ENCODE data around the gene SRM. TPM values are rescaled to one million over a fixed set of nuclear protein-coding genes. Genes with fewer than 3 reads are reported as not detected.
"Not testable (repeated sequence)": the region's sequence is repeated elsewhere in the genome, so short reads cannot be mapped to it uniquely, and the experiment has no call there.

Gene SRM
- total RNA-seq, 1 experiment from 2014 or later: 26.6 TPM

- no peak for DNase-seq (ENCODE audit: low read depth)
Observed at GRCh38 chr1:11044849-11045427, 14.9 kb downstream of the SRM start.

DNA sequence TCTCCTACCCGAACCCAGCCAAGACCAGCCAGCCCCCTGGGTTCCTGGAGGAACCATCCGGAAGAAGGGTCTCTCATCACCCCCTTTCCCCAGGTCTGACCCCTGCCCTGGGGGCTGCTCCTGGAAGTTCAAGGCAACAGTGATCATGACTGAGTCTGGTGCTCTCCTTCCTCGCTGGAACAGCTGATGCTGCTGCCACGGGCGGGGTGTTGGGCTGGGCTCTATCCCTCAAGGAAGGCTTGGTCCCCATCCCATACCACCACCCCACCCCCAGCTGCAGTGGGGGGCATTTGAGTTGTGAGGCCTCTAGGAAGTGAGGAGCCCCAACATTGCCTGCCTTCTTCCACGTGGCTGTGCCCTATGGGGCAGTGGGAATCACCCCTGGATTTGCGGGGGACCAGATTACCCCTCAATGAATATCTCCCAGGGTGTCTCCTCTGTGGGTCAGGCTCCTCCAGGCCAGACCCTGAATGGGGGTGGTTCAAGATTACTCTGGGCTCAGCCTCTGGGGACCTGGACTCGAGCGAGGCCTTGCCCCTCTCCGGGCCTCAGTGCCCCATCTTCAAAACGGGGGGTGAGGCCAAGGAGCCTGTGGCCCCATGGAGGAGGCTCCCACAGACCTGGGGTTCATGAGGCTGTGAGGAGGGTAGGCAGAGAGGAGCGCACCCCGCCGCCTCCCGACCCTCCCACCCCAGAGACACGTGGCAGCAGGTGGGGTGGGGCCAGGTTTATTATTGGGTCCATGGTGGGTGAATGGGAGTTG is 15.6 kb downstream of the SRM start:
- DNase-seq (ENCODE audit: low read depth): no peak

GRCh38 chr1:11042995-11043874 is 16.6 kb downstream of the SRM start:
- DNase-seq (ENCODE audit: low read depth): no peak

DNA sequence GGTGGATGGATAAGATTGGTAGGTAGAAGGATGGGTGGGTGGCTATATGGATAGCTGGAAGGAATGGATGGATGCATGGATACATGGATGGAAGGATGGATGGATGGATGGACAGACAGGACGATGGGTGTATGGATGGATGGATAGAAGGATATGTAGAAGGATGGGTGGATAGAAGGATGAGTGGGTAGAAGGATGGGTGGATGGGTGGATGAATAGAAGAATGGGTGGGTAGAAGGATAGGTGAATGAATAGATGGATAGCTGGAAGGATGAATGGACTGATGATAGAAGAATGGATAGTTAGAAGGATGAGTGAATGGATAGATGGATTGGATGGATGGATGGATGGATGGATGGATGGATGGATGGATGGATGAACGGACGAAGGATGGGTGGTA is 17.8 kb downstream of the SRM start:
- DNase-seq (ENCODE audit: low read depth): no peak

DNA sequence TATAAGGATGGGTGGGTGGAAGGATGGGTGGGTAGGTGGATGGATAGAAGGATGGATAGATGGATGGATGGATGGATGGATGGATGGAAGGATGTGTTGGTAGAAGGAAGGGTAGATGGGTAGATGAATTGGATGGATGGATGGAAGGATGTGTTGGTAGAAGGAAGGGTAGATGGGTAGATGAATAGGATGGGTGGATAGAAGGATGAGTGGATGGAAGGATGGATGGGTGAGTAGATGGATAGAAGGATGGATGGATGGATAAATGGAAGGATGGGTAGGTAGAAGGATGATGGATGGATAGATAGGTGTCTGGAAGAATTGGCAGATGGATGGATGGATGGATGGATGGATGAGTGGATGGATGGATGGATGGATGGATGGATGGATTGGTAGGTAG is 18.8 kb downstream of the SRM start:
- DNase-seq (ENCODE audit: low read depth): no peak

DNA sequence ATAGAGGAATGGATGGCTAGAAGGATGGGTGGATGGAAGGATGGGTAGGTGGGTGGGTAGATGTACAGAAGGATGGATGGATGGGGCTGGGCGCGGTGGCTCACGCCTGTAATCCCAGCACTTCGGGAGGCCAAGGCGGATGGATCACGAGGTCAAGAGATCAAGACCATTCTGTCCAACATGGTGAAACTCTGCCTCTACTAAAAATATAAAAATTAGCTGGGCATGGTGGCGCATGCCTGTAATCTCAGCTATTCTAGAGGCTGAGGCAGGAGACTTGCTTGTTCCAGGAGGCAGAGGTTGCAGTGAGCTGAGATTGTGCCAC is 19.8 kb downstream of the SRM start:
- DNase-seq (ENCODE audit: low read depth): not testable (repeated sequence)

DNA sequence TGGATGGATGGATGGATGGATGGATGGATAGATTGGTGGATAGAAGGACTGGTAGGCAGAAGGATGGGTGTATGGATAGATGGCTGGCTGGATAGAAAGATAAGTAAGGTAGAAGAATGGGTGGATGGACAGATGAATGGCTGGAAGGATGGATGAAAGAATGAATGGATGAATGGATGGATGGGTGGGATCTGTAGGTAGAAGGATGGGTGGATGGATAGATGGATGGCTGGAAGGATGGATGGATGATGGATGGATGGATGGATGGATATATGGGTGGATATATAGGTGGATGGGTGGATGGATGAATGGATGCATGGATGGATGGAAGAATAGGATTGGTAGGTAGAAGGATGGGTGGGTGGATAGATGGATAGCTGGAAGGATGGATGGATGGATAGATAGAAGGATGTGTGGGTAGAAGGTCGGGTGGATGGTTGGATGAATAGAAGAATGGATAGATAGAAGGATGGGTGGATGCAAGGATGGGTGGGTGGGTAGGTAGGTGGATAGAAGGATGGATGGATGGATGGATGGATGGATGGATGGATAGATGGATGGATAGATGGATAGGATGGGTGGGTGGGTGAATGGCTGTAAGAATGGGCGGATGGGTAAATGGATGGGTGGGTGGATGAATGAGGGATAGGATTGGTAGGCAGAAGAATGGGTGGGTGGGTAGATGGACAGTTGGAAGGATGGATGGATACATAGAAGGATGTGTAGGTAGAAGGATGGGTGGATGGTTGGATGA is 20.3 kb downstream of the SRM start:
- DNase-seq (ENCODE audit: low read depth): no peak

GRCh38 chr1:11037740-11038182 is 22.1 kb downstream of the SRM start:
- DNase-seq (ENCODE audit: low read depth): peak; percentile 86

DNA sequence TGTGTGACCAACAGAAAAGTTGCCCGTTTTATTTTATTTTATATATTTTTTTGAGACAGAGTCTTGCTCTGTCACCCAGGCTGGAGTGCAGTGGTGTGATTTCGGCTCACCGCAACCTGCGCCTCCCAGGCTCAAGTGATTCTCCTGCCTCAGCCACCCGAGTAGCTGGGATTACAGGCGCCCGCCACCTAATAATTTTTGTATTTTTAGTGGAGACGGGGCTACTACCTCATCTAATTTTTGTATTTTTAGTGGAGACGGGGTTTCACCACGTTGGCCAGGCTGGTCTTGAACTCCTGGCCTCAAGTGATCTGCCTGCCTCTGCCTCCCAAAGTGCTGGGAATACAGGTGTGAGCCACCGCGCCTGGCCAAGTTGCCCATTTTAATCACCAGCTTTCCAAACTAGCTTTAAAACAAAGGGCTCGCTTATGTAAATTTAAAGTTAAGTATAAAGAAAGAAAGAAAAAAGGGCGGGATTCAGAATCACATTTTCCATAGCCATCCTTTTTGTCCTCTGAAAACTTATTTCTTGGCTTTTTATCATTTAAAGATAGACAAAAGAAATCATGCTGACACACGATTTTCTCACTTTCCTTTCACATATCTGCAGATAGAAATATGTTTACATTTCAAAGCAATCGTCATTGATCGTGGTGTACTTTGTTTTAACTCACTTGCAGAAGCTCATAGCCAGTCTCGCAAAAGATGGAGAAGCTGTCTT is 22.6 kb downstream of the SRM start:
- not testable (repeated sequence) for DNase-seq (ENCODE audit: low read depth)

DNA sequence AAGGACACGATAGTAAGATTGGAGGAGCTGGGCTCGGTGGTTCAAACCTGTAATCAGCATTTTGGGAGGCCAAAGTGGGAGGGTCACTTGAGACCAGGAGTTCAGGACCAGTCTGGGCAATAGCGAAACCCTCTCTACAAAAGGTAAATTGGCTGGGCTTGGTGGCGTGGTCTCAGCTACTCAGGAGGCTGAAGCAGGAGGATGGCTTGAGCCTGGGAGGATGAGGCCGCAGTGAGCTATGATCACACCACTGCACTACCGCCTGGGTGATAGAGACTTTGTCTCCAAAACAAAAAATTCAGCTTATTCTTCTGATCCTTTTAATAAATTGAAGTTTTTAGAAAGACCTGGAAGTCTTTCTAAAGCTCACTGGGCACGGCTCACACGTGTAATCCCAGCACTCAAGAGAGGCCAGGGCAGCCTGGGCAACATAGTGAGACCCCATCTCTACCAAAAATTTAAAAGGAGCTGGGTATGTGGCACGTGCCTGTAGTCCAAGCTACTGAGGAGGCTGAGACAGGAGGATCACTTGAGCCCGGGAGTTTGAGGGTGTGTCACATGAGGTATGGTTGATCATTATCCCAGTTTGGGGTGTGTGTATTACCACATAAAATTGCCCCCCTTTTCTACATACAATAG is 28.1 kb downstream of the SRM start:
- no peak for DNase-seq (ENCODE audit: low read depth)

DNA sequence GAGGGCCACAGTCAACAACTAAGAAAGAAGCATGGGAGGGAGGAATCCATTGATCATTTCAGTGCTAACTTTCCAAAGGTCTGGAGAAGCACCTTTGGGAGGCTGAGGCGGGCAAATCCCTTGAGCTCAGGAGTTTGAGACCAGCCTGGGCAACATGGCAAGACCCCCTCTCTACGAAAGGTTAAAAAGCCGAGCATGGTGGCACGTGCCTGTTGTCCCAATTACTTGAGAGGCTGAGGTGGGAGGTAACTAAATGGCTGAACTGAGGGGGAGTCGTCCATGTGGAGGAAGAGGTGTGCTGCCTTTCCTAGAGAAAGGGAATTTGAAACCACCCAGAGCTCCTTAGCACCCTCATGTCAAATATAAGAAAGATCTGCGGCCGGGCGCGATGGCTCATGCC is 29.0 kb downstream of the SRM start:
- no peak for DNase-seq (ENCODE audit: low read depth)

- no peak for DNase-seq (ENCODE audit: low read depth)
Observed at GRCh38 chr1:11028018-11028417, 31.8 kb downstream of the SRM start.

DNA sequence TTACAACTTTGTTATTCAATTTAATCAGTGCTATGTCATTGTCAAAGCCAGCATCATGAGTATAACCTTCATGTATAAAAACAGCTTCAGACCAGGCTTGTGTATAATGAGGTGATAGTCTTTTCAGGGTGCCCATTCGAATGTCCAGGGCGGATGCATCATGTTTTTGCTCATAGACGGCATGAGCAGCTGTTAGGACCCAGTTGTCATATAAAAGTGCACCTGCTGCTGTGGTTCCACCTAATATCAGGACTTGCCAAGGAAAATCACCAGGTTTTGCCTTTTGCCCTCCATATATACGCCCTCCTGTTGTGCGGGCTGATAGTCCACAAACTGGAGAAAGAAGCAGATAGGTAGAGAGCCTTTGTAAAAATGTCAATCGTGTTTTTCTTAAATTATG is 32.5 kb downstream of the SRM start:
- no peak for DNase-seq (ENCODE audit: low read depth)

DNA sequence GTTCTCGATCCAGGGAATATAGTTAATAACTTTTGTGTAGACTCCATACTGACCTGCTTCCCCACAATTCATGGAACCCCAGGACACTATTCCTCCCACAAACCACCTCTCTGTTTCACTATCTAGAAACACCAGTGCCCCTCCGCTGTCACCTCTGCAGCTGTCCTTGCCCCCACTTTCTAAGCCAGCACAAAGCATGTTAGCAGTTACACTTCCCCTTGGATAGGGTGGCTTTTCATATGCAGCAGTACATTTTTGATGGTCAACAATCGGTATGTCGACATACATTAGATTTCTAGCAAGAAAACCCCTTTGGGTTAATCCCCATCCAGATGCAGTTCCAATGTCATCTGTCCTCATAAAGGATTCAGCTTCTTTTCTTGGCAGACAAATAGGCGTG is 32.9 kb downstream of the SRM start:
- no peak for DNase-seq (ENCODE audit: low read depth)

DNA sequence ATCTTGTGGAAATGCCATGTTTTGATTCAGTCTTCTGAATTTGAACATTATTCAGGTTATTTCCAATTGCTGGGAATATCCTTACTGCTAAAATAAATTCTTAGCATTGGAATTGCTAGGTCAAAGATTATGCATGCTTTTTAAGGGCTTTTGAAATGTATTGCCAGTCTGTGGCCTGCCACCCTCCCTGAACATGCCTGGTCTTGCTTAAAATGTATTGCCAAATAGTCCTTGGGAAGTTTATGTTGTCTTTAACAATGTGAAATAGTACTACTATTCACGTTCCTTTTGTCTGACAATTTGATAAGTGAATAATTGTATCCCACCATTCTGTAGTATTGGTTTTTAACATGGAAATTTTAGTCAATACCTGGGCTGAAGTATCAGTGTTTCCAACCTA is 33.8 kb downstream of the SRM start:
- DNase-seq (ENCODE audit: low read depth): no peak

DNA sequence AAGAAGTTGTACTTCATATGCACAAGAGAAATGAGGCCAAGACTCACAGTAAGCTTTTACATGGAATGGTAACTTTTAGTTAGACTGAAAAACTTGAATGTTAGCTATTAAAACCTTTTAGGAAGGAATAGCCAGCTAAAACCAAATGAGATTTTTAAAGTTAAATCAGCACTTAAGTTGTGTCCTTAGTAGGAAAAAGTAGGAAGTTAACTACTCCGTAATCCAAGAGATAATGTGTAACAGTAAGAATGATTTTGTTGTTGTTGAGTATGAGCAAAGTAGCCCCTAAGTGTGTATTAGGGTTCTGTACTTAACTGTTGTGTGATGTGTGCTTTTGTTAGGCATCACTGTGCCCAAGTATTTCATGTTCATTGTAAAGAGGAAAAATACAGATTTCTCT is 34.2 kb downstream of the SRM start:
- no peak for DNase-seq (ENCODE audit: low read depth)

GRCh38 chr1:11024874-11025203 is 35.0 kb downstream of the SRM start:
- DNase-seq (ENCODE audit: low read depth): no peak

DNA sequence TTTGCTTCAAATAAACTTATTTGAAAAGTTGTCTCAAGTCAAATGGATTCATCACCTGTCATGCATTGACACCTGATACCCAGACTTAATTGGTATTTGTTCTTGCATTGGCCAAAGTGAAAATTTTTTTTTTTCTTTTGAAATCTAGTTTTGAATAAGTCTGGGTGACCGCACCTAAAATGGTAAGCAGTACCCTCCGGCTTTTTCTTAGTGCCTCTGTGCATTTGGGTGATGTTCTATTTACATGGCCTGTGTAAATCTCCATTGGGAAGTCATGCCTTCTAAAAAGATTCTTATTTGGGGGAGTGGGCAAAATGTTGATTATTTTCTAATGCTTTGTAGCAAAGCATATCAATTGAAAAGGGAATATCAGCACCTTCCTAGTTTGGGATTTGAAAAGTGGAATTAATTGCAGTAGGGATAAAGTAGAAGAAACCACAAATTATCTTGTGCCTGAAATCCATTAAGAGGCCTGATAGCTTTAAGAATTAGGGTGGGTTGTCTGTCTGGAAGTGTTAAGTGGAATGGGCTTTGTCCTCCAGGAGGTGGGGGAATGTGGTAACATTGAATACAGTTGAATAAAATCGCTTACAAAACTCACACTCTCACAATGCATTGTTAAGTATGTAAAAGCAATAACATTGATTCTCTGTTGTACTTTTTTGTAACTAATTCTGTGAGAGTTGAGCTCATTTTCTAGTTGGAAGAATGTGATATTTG is 35.5 kb downstream of the SRM start:
- no peak for DNase-seq (ENCODE audit: low read depth)

GRCh38 chr1:11023201-11023600 is 36.6 kb downstream of the SRM start:
- no peak for DNase-seq (ENCODE audit: low read depth)

DNA sequence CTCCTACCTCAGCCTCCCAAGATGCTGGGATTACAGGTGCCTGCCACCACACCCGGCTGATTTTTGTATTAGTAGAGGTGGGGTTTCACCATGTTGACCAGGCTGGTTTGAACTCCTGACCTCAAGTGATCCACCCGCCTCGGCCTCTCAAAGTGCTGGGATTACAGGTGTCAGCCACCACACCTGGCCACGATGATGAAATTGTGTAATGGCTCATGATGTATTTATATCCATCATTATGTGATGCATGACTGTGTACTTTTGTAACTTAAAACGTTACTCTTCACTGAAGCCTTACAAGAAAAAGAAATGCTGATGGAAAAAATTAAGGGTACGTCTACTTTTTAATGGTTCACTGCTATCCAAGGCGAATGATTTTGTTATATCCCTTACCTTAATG is 39.8 kb downstream of the SRM start:
- no peak for DNase-seq (ENCODE audit: low read depth)
